ENCODE data around the gene OXTR.

Gene OXTR

DNA sequence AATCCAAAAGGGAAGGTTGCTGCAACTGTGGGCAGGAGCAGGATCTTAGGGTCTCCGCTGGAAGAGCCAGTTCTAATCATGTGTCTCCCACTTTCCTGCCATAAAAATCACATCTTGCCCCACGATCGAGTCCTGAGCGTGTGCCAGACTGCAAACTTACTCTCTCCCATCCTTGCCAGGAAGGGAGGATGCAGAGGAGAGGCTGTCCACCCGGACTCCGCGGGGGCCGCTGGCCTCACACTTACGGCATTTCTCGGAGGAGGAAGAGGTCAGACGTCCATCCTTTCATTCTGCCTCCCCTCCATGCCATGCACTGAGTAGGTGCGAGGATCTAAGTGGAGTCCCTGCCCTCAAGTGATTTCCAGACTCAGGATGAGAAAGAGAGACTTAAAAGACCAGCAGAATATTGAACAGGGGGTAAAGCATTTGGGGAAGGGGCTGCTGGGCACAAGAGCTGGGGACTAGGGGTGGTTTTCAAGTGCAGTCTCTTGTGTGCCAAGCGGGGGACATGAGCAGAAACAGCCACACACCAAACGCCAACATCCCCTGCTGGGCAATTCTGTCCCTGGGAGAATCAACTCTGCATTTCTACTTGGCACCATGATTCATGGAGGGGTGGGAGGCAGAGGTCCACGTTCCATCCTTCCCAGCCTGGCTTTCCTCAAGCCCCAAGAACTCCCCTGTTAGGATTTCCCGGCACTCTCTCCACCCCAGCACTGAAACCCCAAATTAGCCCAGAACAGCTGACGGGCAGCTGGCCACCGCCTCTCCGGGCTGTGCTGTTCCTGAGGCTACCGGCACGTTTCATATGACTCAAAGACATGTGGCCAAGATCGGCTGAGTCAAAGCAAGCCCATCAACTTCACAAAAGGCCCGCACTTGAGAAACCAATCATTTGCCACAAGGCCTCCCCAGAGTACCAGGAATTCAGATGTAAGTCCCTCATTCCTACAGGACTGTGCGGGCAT lies 11.6 kb downstream of the OXTR start:
- H3K79me2 ChIP-seq (ENCODE audit: control insufficient read depth, insufficient read depth, low read length, unreplicated experiment) = no peaks in the 10 kb centered on the region
- H2AFZ ChIP-seq (ENCODE audit: low read length, unreplicated experiment) = no peak overlapping the region

DNA sequence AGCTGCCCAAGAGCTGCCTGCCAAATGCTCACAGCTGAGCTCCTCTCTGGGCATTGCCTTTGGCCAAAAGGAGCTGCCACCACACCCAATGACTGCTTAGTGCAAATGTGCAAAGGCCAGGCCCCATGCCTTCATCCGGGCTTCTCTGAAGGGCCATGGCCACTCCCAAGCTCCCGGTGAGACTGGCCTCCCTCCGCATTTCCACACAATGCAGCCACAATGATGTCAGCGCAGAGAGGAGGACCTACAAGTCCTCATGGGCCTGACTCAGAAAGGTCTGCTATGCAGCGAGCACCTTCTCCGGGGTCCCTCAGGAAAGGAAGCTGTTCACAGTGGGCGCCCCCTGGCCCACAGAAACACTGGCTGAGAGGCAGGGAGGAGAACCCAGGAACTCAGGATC lies 12.7 kb downstream of the OXTR start:
- no peak overlapping the region for H3K4me3 ChIP-seq (ENCODE audit: low read depth, low read length)
- H2AFZ ChIP-seq (ENCODE audit: low read length, unreplicated experiment) = no peak overlapping the region
- no peaks in the 10 kb centered on the region for H3K79me2 ChIP-seq (ENCODE audit: control insufficient read depth, insufficient read depth, low read length, unreplicated experiment)
- no peaks in the 10 kb centered on the region for H3K36me3 ChIP-seq (ENCODE audit: insufficient read depth, low read length)
- H3K27me3 ChIP-seq (ENCODE audit: insufficient read depth, low read length) = no peaks in the 10 kb centered on the region
- no peak overlapping the region for H3K27ac ChIP-seq (ENCODE audit: low read depth, low read length)
- H3K4me1 ChIP-seq (ENCODE audit: control insufficient read depth, insufficient read depth, low read length, unreplicated experiment) = no peaks in the 10 kb centered on the region

More for the DNA sequence above, 11.6 kb downstream of the OXTR start:
- no peak overlapping the region for H3K27ac ChIP-seq (ENCODE audit: low read depth, low read length)
- H3K4me3 ChIP-seq (ENCODE audit: low read depth, low read length) = no peak overlapping the region
- H3K27me3 ChIP-seq (ENCODE audit: insufficient read depth, low read length) = no peaks in the 10 kb centered on the region
- H3K4me1 ChIP-seq (ENCODE audit: control insufficient read depth, insufficient read depth, low read length, unreplicated experiment) = peaks cover 3% of the 10 kb centered on the region
- no peaks in the 10 kb centered on the region for H3K36me3 ChIP-seq (ENCODE audit: insufficient read depth, low read length)

DNA sequence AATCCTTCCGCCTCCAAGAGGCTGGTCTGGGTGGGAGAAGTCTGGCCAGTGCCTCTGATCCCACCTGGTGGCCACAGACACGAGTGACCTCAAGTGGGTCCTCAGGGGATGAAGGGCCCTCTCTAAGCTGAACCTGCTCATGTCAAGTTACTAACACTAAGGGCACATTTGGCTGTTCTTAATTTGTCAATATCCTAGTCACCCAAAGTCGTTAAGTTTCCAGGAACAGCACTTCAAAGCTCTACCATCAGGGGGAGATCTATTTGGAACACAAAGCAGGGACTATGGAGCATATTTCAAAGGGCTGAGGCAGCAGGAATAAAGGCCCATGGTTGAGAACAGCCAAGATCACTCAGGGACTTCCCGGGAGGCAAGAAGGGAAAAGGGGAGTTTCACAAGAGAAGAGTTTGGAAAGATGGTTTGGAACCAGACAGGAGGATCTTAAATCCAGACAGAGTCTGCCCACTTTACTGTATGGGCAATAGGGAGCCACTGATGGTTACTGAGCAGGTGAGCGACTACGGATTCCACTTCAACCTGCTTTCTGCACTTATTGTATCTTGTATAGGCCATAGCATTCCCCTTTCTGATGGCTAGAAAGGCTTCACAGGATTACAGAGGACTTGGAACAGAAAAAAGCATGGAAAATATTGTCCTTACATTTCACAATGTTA lies 13.7 kb downstream of the OXTR start:
- Histone ChIP-seq H3K4me1 (ENCODE audit: control insufficient read depth, insufficient read depth, low read length, unreplicated experiment) (no peaks in the 10 kb centered on the region), H3K27me3 (ENCODE audit: insufficient read depth, low read length) (no peaks in the 10 kb centered on the region), H2AFZ (ENCODE audit: low read length, unreplicated experiment) (no peak overlapping the region), H3K27ac (ENCODE audit: low read depth, low read length) (no peak overlapping the region), H3K79me2 (ENCODE audit: control insufficient read depth, insufficient read depth, low read length, unreplicated experiment) (no peaks in the 10 kb centered on the region), H3K4me3 (ENCODE audit: low read depth, low read length) (no peak overlapping the region), H3K36me3 (ENCODE audit: insufficient read depth, low read length) (no peaks in the 10 kb centered on the region)

DNA sequence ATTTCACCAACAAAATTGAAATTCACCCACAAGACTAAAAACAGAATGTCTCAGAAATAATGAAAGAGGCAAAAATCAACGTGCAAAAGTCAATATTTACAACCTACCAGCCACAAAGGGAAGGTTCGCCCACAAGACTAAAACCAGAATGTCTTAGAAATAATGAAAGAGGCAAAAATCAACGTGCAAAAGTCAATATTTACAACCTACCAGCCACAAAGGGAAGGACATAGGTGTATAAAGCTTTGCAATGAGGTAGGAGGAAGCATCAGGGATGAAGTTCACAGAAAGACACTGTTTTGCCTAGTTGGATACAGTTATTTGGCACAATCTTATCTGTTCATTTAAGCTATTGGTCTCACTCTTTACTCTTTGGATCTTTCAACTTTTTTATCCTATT lies 14.3 kb downstream of the OXTR start:
- Histone ChIP-seq H3K79me2 (ENCODE audit: control insufficient read depth, insufficient read depth, low read length, unreplicated experiment) (no peaks in the 10 kb centered on the region), H3K27me3 (ENCODE audit: insufficient read depth, low read length) (no peaks in the 10 kb centered on the region), H3K27ac (ENCODE audit: low read depth, low read length) (no peak overlapping the region), H3K4me3 (ENCODE audit: low read depth, low read length) (no peak overlapping the region), H3K4me1 (ENCODE audit: control insufficient read depth, insufficient read depth, low read length, unreplicated experiment) (no peaks in the 10 kb centered on the region), H3K36me3 (ENCODE audit: insufficient read depth, low read length) (no peaks in the 10 kb centered on the region), H2AFZ (ENCODE audit: low read length, unreplicated experiment) (no peak overlapping the region)

DNA sequence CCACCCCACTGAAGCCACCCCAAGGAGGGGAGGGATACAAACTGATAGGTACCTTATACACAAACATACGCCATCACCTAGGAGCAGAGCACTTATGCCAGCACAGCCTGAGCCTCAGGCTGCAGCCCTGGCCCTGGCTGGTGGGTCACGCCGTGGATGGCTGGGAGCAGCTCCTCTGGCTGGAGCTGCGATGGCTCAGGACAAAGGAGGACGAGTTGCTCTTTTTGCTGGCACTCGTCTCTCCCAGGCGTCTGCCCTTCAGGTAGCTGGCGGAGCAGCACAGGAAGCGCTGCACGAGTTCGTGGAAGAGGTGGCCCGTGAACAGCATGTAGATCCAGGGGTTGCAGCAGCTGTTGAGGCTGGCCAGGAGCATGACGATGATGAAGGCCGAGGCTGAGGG lies 16.6 kb downstream of the OXTR start:
- H3K27me3 ChIP-seq (ENCODE audit: insufficient read depth, low read length) = no peaks in the 10 kb centered on the region

DNA sequence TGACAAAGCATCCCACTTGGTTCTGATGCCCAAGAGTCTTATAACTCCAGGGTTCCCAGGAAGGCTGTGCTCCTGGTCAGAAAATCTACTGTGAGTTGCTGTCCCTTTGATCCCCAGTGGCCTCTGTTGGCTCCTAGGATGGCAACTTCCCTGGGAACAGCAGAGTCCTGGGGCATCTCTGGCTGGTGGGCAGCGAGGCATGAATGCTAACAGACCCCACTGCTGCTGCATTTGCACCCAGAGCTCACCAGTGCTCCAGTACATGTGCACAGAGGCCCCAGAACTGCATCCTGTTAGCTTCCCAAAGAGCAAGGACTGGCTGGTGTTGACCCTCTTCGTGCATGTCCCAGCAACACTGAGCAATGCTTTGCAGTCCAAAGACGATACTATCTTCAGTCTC lies 20.1 kb downstream of the OXTR start:
- H3K36me3 ChIP-seq (ENCODE audit: insufficient read depth, low read length) = no peaks in the 10 kb centered on the region
- no peak overlapping the region for H3K4me3 ChIP-seq (ENCODE audit: low read depth, low read length)
- H3K27me3 ChIP-seq (ENCODE audit: insufficient read depth, low read length) = no peaks in the 10 kb centered on the region
- no peak overlapping the region for H3K27ac ChIP-seq (ENCODE audit: low read depth, low read length)
- H2AFZ ChIP-seq (ENCODE audit: low read length, unreplicated experiment) = no peak overlapping the region
- no peaks in the 10 kb centered on the region for H3K4me1 ChIP-seq (ENCODE audit: control insufficient read depth, insufficient read depth, low read length, unreplicated experiment)
- no peaks in the 10 kb centered on the region for H3K79me2 ChIP-seq (ENCODE audit: control insufficient read depth, insufficient read depth, low read length, unreplicated experiment)

More for the DNA sequence above, 16.6 kb downstream of the OXTR start:
- H3K36me3 ChIP-seq (ENCODE audit: insufficient read depth, low read length) = no peaks in the 10 kb centered on the region
- no peak overlapping the region for H3K4me3 ChIP-seq (ENCODE audit: low read depth, low read length)
- no peaks in the 10 kb centered on the region for H3K4me1 ChIP-seq (ENCODE audit: control insufficient read depth, insufficient read depth, low read length, unreplicated experiment)
- H2AFZ ChIP-seq (ENCODE audit: low read length, unreplicated experiment) = no peak overlapping the region
- H3K79me2 ChIP-seq (ENCODE audit: control insufficient read depth, insufficient read depth, low read length, unreplicated experiment) = no peaks in the 10 kb centered on the region
- no peak overlapping the region for H3K27ac ChIP-seq (ENCODE audit: low read depth, low read length)

DNA sequence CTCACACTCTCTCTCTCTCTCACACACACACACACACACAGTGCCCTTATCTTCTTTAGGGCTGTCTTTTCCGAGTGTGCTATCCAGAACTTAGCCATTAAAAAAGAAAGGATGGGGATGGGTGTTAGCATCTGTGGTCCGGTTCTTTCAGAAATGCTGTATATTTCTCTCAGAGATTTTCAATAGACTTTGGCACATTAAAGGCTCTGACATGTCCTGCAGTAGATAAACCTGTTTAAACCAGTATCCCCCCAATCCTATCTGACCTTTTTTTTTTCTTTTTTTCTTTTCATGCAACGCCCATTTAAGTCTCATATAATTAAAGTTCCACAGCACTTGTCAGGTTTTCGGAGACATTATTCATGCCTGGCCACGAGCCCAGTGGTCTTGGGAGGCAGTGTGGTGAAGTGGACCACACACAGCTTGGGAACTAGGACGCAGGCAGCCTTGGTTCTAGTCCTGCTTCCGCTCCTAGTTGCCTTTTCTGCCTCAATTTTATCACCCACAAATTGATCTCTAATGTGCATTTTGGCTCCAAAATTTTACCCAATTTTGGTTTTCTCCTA lies 22.6 kb downstream of the OXTR start:
- no peak overlapping the region for H2AFZ ChIP-seq (ENCODE audit: low read length, unreplicated experiment)
- no peaks in the 10 kb centered on the region for H3K36me3 ChIP-seq (ENCODE audit: insufficient read depth, low read length)
- H3K27ac ChIP-seq (ENCODE audit: low read depth, low read length) = no peak overlapping the region
- H3K27me3 ChIP-seq (ENCODE audit: insufficient read depth, low read length) = no peaks in the 10 kb centered on the region
- no peak overlapping the region for H3K4me3 ChIP-seq (ENCODE audit: low read depth, low read length)
- peaks cover 21% of the 10 kb centered on the region for H3K4me1 ChIP-seq (ENCODE audit: control insufficient read depth, insufficient read depth, low read length, unreplicated experiment)
- no peaks in the 10 kb centered on the region for H3K79me2 ChIP-seq (ENCODE audit: control insufficient read depth, insufficient read depth, low read length, unreplicated experiment)

DNA sequence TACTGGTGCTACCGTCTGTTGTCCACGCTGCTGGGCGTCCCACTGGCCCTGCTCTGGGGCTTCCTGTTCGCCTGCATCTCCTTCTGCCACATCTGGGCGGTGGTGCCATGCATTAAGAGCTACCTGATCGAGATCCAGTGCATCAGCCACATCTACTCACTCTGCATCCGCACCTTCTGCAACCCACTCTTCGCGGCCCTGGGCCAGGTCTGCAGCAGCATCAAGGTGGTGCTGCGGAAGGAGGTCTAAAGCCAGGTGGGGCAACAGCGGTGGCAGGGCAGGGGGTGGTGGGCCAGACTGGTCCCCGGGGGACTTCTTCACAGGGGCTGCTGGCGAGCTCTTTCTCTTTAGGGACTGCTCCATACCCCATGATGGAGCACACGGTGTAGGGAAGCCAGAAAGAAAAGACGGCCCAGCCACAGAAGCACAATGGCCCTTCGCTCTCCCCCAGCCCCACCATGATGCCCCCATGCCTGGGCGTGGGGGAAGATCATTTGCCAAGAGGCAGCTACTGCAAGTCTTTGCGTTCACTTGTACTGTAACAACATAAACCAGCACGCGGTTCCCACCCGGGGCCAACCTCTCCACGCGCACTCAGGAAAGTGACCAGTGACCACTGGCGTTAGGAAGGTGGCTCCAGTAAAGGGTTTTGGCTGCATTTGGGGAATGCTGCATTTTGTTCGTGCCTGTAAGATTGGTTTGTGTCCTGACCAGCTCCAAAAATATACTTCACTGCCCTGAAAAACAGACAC lies 23.6 kb downstream of the OXTR start:
- Histone ChIP-seq H3K79me2 (ENCODE audit: control insufficient read depth, insufficient read depth, low read length, unreplicated experiment) (no peaks in the 10 kb centered on the region), H3K4me3 (ENCODE audit: low read depth, low read length) (no peak overlapping the region), H2AFZ (ENCODE audit: low read length, unreplicated experiment) (no peak overlapping the region), H3K4me1 (ENCODE audit: control insufficient read depth, insufficient read depth, low read length, unreplicated experiment) (peaks cover 31% of the 10 kb centered on the region), H3K27me3 (ENCODE audit: insufficient read depth, low read length) (no peaks in the 10 kb centered on the region), H3K27ac (ENCODE audit: low read depth, low read length) (no peak overlapping the region), H3K36me3 (ENCODE audit: insufficient read depth, low read length) (no peaks in the 10 kb centered on the region)

DNA sequence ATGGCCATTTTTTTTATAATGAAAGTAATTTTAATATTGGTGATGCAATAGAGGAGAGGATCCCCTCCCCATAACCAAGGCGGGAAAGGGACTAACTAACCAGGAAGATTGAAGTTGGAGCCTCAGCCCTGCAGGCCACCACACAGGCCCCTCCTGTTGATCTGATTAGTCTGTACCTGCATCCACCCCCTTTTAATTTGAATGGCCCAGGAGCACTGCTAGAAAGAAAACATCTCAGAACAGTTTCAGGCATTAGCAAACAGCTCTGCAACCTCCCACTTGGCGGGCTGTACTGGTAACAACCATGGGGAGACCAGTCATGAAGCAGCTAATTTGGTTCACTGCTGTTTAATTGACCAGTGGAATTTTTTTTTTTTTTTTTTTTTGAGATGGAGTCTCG lies 25.5 kb downstream of the OXTR start:
- Histone ChIP-seq H3K4me1 (ENCODE audit: control insufficient read depth, insufficient read depth, low read length, unreplicated experiment) (peaks cover 45% of the 10 kb centered on the region), H3K36me3 (ENCODE audit: insufficient read depth, low read length) (no peaks in the 10 kb centered on the region), H3K79me2 (ENCODE audit: control insufficient read depth, insufficient read depth, low read length, unreplicated experiment) (no peaks in the 10 kb centered on the region), H3K4me3 (ENCODE audit: low read depth, low read length) (no peak overlapping the region), H3K27me3 (ENCODE audit: insufficient read depth, low read length) (no peaks in the 10 kb centered on the region), H3K27ac (ENCODE audit: low read depth, low read length) (no peak overlapping the region), H2AFZ (ENCODE audit: low read length, unreplicated experiment) (no peak overlapping the region)

DNA sequence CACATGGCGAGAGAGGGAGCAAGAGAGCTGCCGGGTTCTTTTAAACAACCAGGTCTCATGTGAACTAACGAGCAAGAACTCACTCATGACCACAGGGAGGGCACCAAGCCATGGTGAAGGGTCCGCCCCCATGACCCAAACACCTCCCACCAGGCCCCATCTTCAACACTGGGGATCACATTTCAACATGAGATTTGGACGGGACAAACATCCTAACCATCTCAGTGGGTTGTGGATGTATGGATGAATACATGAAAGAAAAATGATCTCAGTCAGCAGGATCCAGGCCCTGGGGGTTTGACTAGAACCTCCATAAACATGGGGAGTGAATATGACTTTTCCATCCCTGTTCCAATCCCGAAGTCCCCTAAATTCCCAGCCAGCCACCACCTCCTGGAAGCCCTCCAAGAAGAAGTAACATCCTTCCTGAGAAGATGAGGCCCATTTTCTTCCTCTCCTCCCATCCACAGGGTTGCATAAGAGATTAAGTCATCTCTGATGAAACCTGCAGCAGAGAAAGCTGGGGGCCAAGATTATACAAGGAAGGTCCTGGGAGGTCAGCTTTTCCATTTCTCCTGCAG lies 26.3 kb downstream of the OXTR start:
- H3K27me3 ChIP-seq (ENCODE audit: insufficient read depth, low read length) = no peaks in the 10 kb centered on the region
- H3K27ac ChIP-seq (ENCODE audit: low read depth, low read length) = no peak overlapping the region; the same call in 1 of the 2 replicates
- peaks cover 45% of the 10 kb centered on the region for H3K4me1 ChIP-seq (ENCODE audit: control insufficient read depth, insufficient read depth, low read length, unreplicated experiment)
- H3K4me3 ChIP-seq (ENCODE audit: low read depth, low read length) = no peak overlapping the region
- H3K36me3 ChIP-seq (ENCODE audit: insufficient read depth, low read length) = no peaks in the 10 kb centered on the region
- no peaks in the 10 kb centered on the region for H3K79me2 ChIP-seq (ENCODE audit: control insufficient read depth, insufficient read depth, low read length, unreplicated experiment)
- H2AFZ ChIP-seq (ENCODE audit: low read length, unreplicated experiment) = no peak overlapping the region
